SK-N-SH (cell line): ENCODE measurements around the gene ZNF646. TPM values are rescaled to one million over a fixed set of nuclear protein-coding genes. Genes with fewer than 3 reads are reported as not detected.

Experiments
- CTCF ChIA-PET: fragments of 300-600, 350-600 bp; formaldehyde crosslinking; extraction: SDS; loops from one replicate; lab custom pipeline; 2021; lab: Yijun Ruan, JAX
- POLR2A ChIA-PET: fragments of 350-600 bp; sonication (Branson Sonifier 250); formaldehyde crosslinking; extraction: SDS; loops from one replicate; lab custom pipeline; 2020; ENCODE audit warnings: antibody characterized with exemption, inconsistent platforms; lab: Yijun Ruan, JAX
- DNase-seq: peaks from one replicate; pipeline ENCODE4 v3.0.0; 2012
- H2AFZ ChIP-seq: fragments of 200-600 bp; sonication (generic); 2 replicates; pipeline ENCODE4 v1.8.1; 2016; ENCODE audit warnings: antibody characterized with exemption, mild to moderate bottlenecking, low read depth
- H3F3A ChIP-seq: fragments of 200-600 bp; sonication (generic); replicated peaks from 2 replicates; pipeline ENCODE3; 2016; ENCODE audit warnings: antibody characterized with exemption, mild to moderate bottlenecking; ENCODE audit not compliant: insufficient read depth
- H3K27ac ChIP-seq, 2 experiments: fragments of 200-500 bp in 1 of 2; fragments of 200-600 bp in 1 of 2; sonication (Bioruptor generic) in 1 of 2; sonication (generic), shearing (Covaris generic) in 1 of 2; 2 replicates each; pipeline versions ENCODE4 v1.5.1 to v1.6.1; 2014 to 2016; ENCODE audit warnings: low read depth in 2 of 2, inconsistent platforms in 1 of 2, low read length in 1 of 2, mild to moderate bottlenecking in 1 of 2, mixed read lengths in 1 of 2
- H3K27me3 ChIP-seq: fragments of 200-600 bp; sonication (generic), shearing (Covaris generic); 2 replicates; pipeline ENCODE4 v1.6.1; 2016; ENCODE audit warnings: mixed run types; ENCODE audit not compliant: insufficient read depth
- H3K36me3 ChIP-seq, 2 experiments: fragments of 200-500 bp in 1 of 2; fragments of 200-600 bp in 1 of 2; sonication (Bioruptor generic) in 1 of 2; sonication (generic) in 1 of 2; replicated peaks in 1 of 2; 2 replicates each; pipeline versions ENCODE3 to v1.5.1; 2014 to 2016; ENCODE audit warnings: low read length in 1 of 2, mild to moderate bottlenecking in 1 of 2; ENCODE audit not compliant: insufficient read depth in 2 of 2, control insufficient read depth in 1 of 2
- H3K4me1 ChIP-seq, 2 experiments: fragments of 200-500 bp in 1 of 2; fragments of 200-600 bp in 1 of 2; sonication (Bioruptor generic) in 1 of 2; sonication (generic), shearing (Covaris generic) in 1 of 2; 2 replicates each; pipeline versions ENCODE4 v1.5.1 to v1.6.1; 2014 to 2016; ENCODE audit warnings: low read depth in 1 of 2, low read length in 1 of 2, mixed run types in 1 of 2; ENCODE audit not compliant: insufficient read depth in 2 of 2, control insufficient read depth in 1 of 2
- H3K4me2 ChIP-seq: fragments of 200-600 bp; sonication (generic), shearing (Covaris generic); 2 replicates; pipeline ENCODE4 v1.6.1; 2017; ENCODE audit warnings: mixed run types
- H3K4me3 ChIP-seq, 2 experiments: fragments of 200-500 bp in 1 of 2; fragments of 200-600 bp in 1 of 2; sonication (Bioruptor generic) in 1 of 2; sonication (generic), shearing (Covaris generic) in 1 of 2; 2 replicates each; pipeline versions ENCODE4 v1.5.1 to v1.8.1; 2014 to 2016; ENCODE audit warnings: low read depth in 2 of 2, inconsistent platforms in 1 of 2, low read length in 1 of 2, mild to moderate bottlenecking in 1 of 2, mixed read lengths in 1 of 2, moderate library complexity in 1 of 2
- H3K79me2 ChIP-seq: fragments of 200-600 bp; sonication (generic); 2 replicates; pipeline ENCODE4 v1.8.1; 2017; ENCODE audit warnings: mild to moderate bottlenecking; ENCODE audit not compliant: insufficient read depth
- H3K9ac ChIP-seq: fragments of 200-600 bp; sonication (generic); 2 replicates; pipeline ENCODE4 v1.6.1; 2017; ENCODE audit warnings: mixed run types
- H3K9me2 ChIP-seq: fragments of 200-600 bp; sonication (generic); 2 replicates; pipeline ENCODE4 v1.6.1; 2017; ENCODE audit warnings: mixed run types
- H3K9me3 ChIP-seq: fragments of 200-600 bp; sonication (generic); 2 replicates; pipeline ENCODE4 v1.6.1; 2017; ENCODE audit warnings: mixed run types, mild to moderate bottlenecking, moderate library complexity
- H4K20me1 ChIP-seq: fragments of 200-600 bp; sonication (generic); 2 replicates; pipeline ENCODE4 v1.6.1; 2017; ENCODE audit warnings: mild to moderate bottlenecking, mixed run types; ENCODE audit not compliant: insufficient read depth
- CHD2 ChIP-seq: fragments of 150-350 bp; IDR thresholded peaks from 2 replicates; pipeline ENCODE4 v1.6.1; 2018; ENCODE audit warnings: low read length; ENCODE audit not compliant: partially characterized antibody
- ELF1 ChIP-seq: IDR thresholded peaks from 2 replicates; pipeline ENCODE4 v1.4.0; 2012
- EP300 ChIP-seq, 2 experiments: IDR thresholded peaks; 2 replicates each; pipeline versions ENCODE4 v1.4.0 to v1.6.1; 2012; ENCODE audit warnings: borderline replicate concordance in 1 of 2, low read depth in 1 of 2, low read length in 1 of 2
- EZH2phosphoT487 ChIP-seq: fragments of 200-600 bp; sonication (generic); IDR thresholded peaks from 2 replicates; pipeline ENCODE4 v1.6.1; 2017; ENCODE audit warnings: low read depth, mixed run types, mild to moderate bottlenecking, antibody characterized with exemption, moderate library complexity, borderline replicate concordance
- FOSL2 ChIP-seq: IDR thresholded peaks from 2 replicates; pipeline ENCODE4 v1.4.0; 2012; ENCODE audit warnings: low read depth, mild to moderate bottlenecking, moderate library complexity, borderline replicate concordance
- FOXM1 ChIP-seq: IDR thresholded peaks from 2 replicates; pipeline ENCODE4 v1.4.0; 2012; ENCODE audit warnings: low read depth, mild to moderate bottlenecking
- GATA2 ChIP-seq: sonication (generic); formaldehyde crosslinking; IDR thresholded peaks from 2 replicates; pipeline ENCODE4 v1.5.0; 2020; ENCODE audit warnings: mild to moderate bottlenecking, missing genetic modification reagents
- MEF2A ChIP-seq: IDR thresholded peaks from 2 replicates; pipeline ENCODE4 v1.4.0; 2012; ENCODE audit warnings: low read depth, borderline replicate concordance
- MXI1 ChIP-seq: IDR thresholded peaks from 2 replicates; pipeline ENCODE4 v1.6.1; 2012; ENCODE audit warnings: mild to moderate bottlenecking, low read depth, low read length, improper control_type of control experiment
- NFIC ChIP-seq: IDR thresholded peaks from 2 replicates; pipeline ENCODE4 v1.4.0; 2012; ENCODE audit warnings: borderline replicate concordance
- POLR2AphosphoS5 ChIP-seq: IDR thresholded peaks from 2 replicates; pipeline ENCODE4 v1.6.1; 2012; ENCODE audit warnings: low read depth, low read length
- RAD21 ChIP-seq: IDR thresholded peaks from 2 replicates; pipeline ENCODE4 v1.6.1; 2012; ENCODE audit warnings: mild to moderate bottlenecking, low read length
- SIN3A ChIP-seq: IDR thresholded peaks from 2 replicates; pipeline ENCODE4 v1.6.1; 2012; ENCODE audit warnings: low read depth, mild to moderate bottlenecking, low read length, moderate library complexity, borderline replicate concordance
- TAF1 ChIP-seq: IDR thresholded peaks from 2 replicates; pipeline ENCODE4 v1.6.1; 2012; ENCODE audit warnings: low read depth, mild to moderate bottlenecking, low read length, moderate library complexity, borderline replicate concordance
- TEAD4 ChIP-seq: IDR thresholded peaks from 2 replicates; pipeline ENCODE4 v1.4.0; 2012; ENCODE audit warnings: mild to moderate bottlenecking, borderline replicate concordance; ENCODE audit not compliant: insufficient read depth
- WGBS: methylation state at CpG from one replicate; pipeline ENCODE4 v1.1.6; 2017; ENCODE audit warnings: low lambda C conversion rate; 5-methylcytosine and 5-hydroxymethylcytosine counted together
- polyA plus RNA-seq, 3 experiments: library from polyadenylated mRNA; depleted of rRNA; stranded (reverse); fragments of >200 nt; gene quantifications; 2 replicates each; pipeline ENCODE4 v1.2.3, GENCODE V29; 2012
- TF ChIP-seq, protein P1 (sequence below): IDR thresholded peaks from 2 replicates; pipeline ENCODE4 v1.4.0; 2012; ENCODE audit warnings: low read depth
- TF ChIP-seq, protein P2 (sequence below): fragments of 150-350 bp; IDR thresholded peaks from 2 replicates; pipeline ENCODE4 v1.6.1; 2016; ENCODE audit warnings: mild to moderate bottlenecking, low read depth, low read length
- TF ChIP-seq, protein P3 (sequence below): IDR thresholded peaks from 2 replicates; pipeline ENCODE4 v1.6.1; 2012; ENCODE audit warnings: mild to moderate bottlenecking, low read depth, low read length, moderate library complexity

The ZNF646 gene
- polyA plus RNA-seq, 1 of the 3 experiments (the other 2 are of a cell fraction): 3.4 TPM

DNA sequence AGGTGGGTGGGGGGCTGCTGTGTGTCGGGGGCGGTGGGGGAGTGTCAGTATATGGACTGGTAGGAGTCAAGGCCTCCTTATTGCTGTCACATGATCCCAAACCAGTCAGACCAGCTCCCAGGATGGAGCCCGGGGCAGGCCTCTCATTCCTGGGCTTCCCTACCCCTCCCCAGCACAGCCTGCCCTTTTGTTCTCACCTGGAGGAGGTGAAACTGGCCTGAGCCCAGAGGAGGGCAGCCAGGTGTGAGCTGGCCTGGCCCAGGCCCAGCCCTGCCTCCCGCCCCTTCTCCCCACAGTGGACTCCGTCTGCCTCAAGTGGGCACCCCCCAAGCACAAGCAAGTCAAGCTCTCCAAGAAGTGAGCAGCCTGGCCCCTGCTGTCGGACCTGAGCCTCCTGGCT is 56.7 kb downstream of the ZNF646 start:
- Histone ChIP-seq H3K79me2 (no peaks in the 10 kb centered on the region), H3K27me3 (no peaks in the 10 kb centered on the region), H3K27ac (no peak overlapping the region), H4K20me1 (no peaks in the 10 kb centered on the region), H3F3A (no peaks in the 10 kb centered on the region), H3K9me3 (no peaks in the 10 kb centered on the region), H2AFZ (no peak overlapping the region), H3K9ac (no peak overlapping the region), H3K4me1 (peaks cover 0 to 20% of the 10 kb centered on the region in 2 experiments; a peak in 1 of 4 replicates), H3K36me3 (peaks cover 0 to 13% of the 10 kb centered on the region in 2 experiments), H3K4me2 (no peak overlapping the region), H3K9me2 (no peaks in the 10 kb centered on the region), H3K4me3 (no peak overlapping the region)
- WGBS: 93% methylated on average over 2 of the region's 6 CpGs
- ChIA-PET CTCF (interaction anchor here (0.8 to 3.9 kb wide), 2 partner anchors 12 to 13 kb away, joined by 3 to 17 read pairs; partner anchors contain the start of gene KAT8), POLR2A (interaction anchor here (0.9 to 1.9 kb wide), 3 partner anchors 9 to 14 kb away, joined by 3 to 4 read pairs (median 4); partner anchors contain the start of gene KAT8)
- no peak for DNase-seq
- TF ChIP-seq EZH2phosphoT487 (no peak), ELF1 (no peak), MXI1 (no peak), NFIC (no peak)
- TF ChIP-seq, protein P1, sequence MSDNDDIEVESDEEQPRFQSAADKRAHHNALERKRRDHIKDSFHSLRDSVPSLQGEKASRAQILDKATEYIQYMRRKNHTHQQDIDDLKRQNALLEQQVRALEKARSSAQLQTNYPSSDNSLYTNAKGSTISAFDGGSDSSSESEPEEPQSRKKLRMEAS: no peak
- TF ChIP-seq, all 33 proteins: peak for 0

DNA sequence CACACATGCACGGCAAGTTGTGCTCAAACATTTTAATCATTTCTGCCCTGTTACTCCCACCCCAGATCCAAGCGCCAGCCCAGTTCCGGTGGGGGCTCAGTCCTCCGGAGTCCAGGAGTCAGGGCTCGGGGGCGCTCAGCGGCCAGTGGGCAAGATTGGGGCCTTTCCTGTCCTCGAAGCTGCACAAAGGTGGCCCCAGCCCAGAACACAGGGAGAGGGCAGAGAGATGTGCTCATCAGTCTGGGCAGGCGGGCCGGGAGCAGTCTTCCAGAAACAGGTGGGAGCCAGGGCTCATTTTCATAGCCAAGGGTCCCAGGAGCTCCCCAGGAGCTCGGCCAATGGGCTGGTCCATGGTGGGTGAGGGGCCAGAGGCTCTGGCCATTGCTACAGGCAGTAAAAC is 57.2 kb downstream of the ZNF646 start:
- WGBS: 92% methylated on average over 4 of the region's 11 CpGs
- no peaks in the 10 kb centered on the region for H3K79me2 ChIP-seq
- no peak overlapping the region for H3K4me3 ChIP-seq
- peaks cover 0 to 13% of the 10 kb centered on the region in 2 experiments for H3K36me3 ChIP-seq
- no peak overlapping the region for H3K27ac ChIP-seq
- CTCF ChIA-PET: interaction anchor here (0.8 to 3.9 kb wide), 2 partner anchors 11 to 14 kb away, joined by 3 to 17 read pairs; partner anchors contain the start of gene KAT8
- no peaks in the 10 kb centered on the region for H3K9me3 ChIP-seq
- no peaks in the 10 kb centered on the region for H4K20me1 ChIP-seq
- H3K4me2 ChIP-seq: no peak overlapping the region
- no peak for TF ChIP-seq TEAD4
- no peak for TF ChIP-seq SIN3A
- no peak for TF ChIP-seq TAF1
- no peak for TF ChIP-seq FOXM1
- no peak for TF ChIP-seq FOSL2
- no peak for TF ChIP-seq GATA2
- TF ChIP-seq, protein P1: no peak
- TF ChIP-seq POLR2AphosphoS5: no peak
- TF ChIP-seq, protein P2, sequence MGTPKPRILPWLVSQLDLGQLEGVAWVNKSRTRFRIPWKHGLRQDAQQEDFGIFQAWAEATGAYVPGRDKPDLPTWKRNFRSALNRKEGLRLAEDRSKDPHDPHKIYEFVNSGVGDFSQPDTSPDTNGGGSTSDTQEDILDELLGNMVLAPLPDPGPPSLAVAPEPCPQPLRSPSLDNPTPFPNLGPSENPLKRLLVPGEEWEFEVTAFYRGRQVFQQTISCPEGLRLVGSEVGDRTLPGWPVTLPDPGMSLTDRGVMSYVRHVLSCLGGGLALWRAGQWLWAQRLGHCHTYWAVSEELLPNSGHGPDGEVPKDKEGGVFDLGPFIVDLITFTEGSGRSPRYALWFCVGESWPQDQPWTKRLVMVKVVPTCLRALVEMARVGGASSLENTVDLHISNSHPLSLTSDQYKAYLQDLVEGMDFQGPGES: no peak
- TF ChIP-seq CHD2: no peak
- TF ChIP-seq, protein P3, sequence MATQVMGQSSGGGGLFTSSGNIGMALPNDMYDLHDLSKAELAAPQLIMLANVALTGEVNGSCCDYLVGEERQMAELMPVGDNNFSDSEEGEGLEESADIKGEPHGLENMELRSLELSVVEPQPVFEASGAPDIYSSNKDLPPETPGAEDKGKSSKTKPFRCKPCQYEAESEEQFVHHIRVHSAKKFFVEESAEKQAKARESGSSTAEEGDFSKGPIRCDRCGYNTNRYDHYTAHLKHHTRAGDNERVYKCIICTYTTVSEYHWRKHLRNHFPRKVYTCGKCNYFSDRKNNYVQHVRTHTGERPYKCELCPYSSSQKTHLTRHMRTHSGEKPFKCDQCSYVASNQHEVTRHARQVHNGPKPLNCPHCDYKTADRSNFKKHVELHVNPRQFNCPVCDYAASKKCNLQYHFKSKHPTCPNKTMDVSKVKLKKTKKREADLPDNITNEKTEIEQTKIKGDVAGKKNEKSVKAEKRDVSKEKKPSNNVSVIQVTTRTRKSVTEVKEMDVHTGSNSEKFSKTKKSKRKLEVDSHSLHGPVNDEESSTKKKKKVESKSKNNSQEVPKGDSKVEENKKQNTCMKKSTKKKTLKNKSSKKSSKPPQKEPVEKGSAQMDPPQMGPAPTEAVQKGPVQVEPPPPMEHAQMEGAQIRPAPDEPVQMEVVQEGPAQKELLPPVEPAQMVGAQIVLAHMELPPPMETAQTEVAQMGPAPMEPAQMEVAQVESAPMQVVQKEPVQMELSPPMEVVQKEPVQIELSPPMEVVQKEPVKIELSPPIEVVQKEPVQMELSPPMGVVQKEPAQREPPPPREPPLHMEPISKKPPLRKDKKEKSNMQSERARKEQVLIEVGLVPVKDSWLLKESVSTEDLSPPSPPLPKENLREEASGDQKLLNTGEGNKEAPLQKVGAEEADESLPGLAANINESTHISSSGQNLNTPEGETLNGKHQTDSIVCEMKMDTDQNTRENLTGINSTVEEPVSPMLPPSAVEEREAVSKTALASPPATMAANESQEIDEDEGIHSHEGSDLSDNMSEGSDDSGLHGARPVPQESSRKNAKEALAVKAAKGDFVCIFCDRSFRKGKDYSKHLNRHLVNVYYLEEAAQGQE: no peak
- TF ChIP-seq EZH2phosphoT487: no peak
- no peak for TF ChIP-seq EP300 (IDR thresholded peaks at IDR 0.05; ENCODE audit: borderline replicate concordance in 1 of 2, low read depth in 1 of 2, low read length in 1 of 2)
- no peak for TF ChIP-seq NFIC
- TF ChIP-seq MEF2A: no peak
- no peak for TF ChIP-seq RAD21
- H3K4me1 ChIP-seq: peaks cover 0 to 20% of the 10 kb centered on the region in 2 experiments; a peak in 1 of 4 replicates
- POLR2A ChIA-PET: interaction anchor here (0.6 to 1.9 kb wide), 3 partner anchors 11 to 48 kb away, joined by 3 to 4 read pairs (median 4); partner anchors contain the start of genes FUS and KAT8
- no peaks in the 10 kb centered on the region for H3F3A ChIP-seq
- no peaks in the 10 kb centered on the region for H3K9me2 ChIP-seq
- no peak for DNase-seq
- no peak overlapping the region for H3K9ac ChIP-seq
- H3K27me3 ChIP-seq: no peaks in the 10 kb centered on the region
- H2AFZ ChIP-seq: no peak overlapping the region
